Upper lobe of left lung (tissue), 6 donors: Measurements from ENCODE around the gene DIO3. TPM values are rescaled to one million over a fixed set of nuclear protein-coding genes. Genes with fewer than 3 reads are reported as not detected.

Experiments
- ATAC-seq, 2 donors: fragments of 200-7000 bp; cut with Tn5 transposase; one replicate each; pipeline ENCODE4 v1.9.1; 2022; ENCODE audit warnings: mild to moderate bottlenecking in 2 of 2, moderate library complexity in 2 of 2; ENCODE audit not compliant: low FRiP score in 2 of 2
- DNase-seq, 2 donors: peaks; one replicate each; pipeline ENCODE4 v3.0.0-alpha.2; 2019 to 2020
- H3K27ac ChIP-seq, 4 donors: fragments of 200-600 bp; sonication (generic); one replicate each; pipeline ENCODE4 v1.5.1; 2016 to 2019
- H3K27me3 ChIP-seq, 4 donors: fragments of 200-600 bp; sonication (generic); one replicate each; pipeline ENCODE4 v1.5.1; 2017 to 2019
- H3K36me3 ChIP-seq, 4 donors: fragments of 200-600 bp; sonication (generic); one replicate each; pipeline ENCODE4 v1.5.1; 2016 to 2019
- H3K4me1 ChIP-seq, 4 donors: fragments of 200-600 bp; sonication (generic); one replicate each; pipeline ENCODE4 v1.5.1; 2018 to 2019
- H3K4me3 ChIP-seq, 4 donors: fragments of 200-600 bp; sonication (generic); one replicate each; pipeline ENCODE4 v1.5.1; 2017 to 2019; ENCODE audit warnings: mild to moderate bottlenecking in 2 of 4, moderate library complexity in 1 of 4
- H3K9me3 ChIP-seq, 4 donors: fragments of 200-600 bp; sonication (generic); one replicate each; pipeline ENCODE4 v1.5.1; 2018 to 2019
- CTCF ChIP-seq, 6 experiments: fragments of 450-650 bp in 4 of 6; fragments of 200-600 bp in 2 of 6; sonication (generic) in 2 of 6; IDR thresholded peaks; one replicate each; pipeline ENCODE4 v1.5.1; 2016 to 2019; ENCODE audit warnings: antibody characterized with exemption in 6 of 6
- EP300 ChIP-seq, 4 donors: sonication (generic); formaldehyde crosslinking; IDR thresholded peaks; one replicate each; pipeline ENCODE4 v1.5.1; 2017; ENCODE audit warnings: antibody characterized with exemption in 4 of 4, control low read depth in 2 of 4
- POLR2A ChIP-seq, 4 donors: fragments of 450-650 bp; IDR thresholded peaks; one replicate each; pipeline ENCODE4 v1.5.1; 2016 to 2017; ENCODE audit warnings: antibody characterized with exemption in 4 of 4, mild to moderate bottlenecking in 2 of 4
- POLR2AphosphoS5 ChIP-seq, 2 donors: sonication (generic); formaldehyde crosslinking; IDR thresholded peaks; one replicate each; pipeline ENCODE4 v1.5.1; 2017; ENCODE audit warnings: antibody characterized with exemption in 2 of 2
- WGBS, 2 donors: methylation state at CpG; one replicate each; pipeline ENCODE4 v1.1.5; 2017 to 2018; 5-methylcytosine and 5-hydroxymethylcytosine counted together
- total RNA-seq, 6 donors: library from RNA; depleted of rRNA in 4 of 6; stranded (reverse); fragments of >200 nt in 4 of 6; gene quantifications; one replicate each; pipeline versions ENCODE4 v1.1.0 to v1.2.1, GENCODE V29; 2016 to 2021
- donor health status: DM: no; HTN: no; CAD: no; lungs with moderate emphysema.
- donor health status: DM: no; HTN: yes; CAD: no; lungs with severe emphysema.

DIO3 gene
- total RNA-seq, 6 donors from 2014 or later: 0.30 to 3.6 (median 1.9) TPM

- no peak for TF ChIP-seq CTCF (IDR thresholded peaks at IDR 0.05)
- no peak for TF ChIP-seq POLR2AphosphoS5 (IDR thresholded peaks at IDR 0.05)
- TF ChIP-seq POLR2A (IDR thresholded peaks at IDR 0.05): no peak
- TF ChIP-seq EP300 (IDR thresholded peaks at IDR 0.05): no peak
- no peak overlapping the region for H3K4me3 ChIP-seq
- no peak overlapping the region for H3K27ac ChIP-seq
- H3K36me3 ChIP-seq: no peaks in the 10 kb centered on the region
- no peaks in the 10 kb centered on the region for H3K4me1 ChIP-seq
- no peak for ATAC-seq
- 88 to 95% methylated on average over 14 to 24 of the region's 24 CpGs for WGBS, 2 donors
- DNase-seq: peak in 1 of 2 donors; percentile 70
- H3K27me3 ChIP-seq: peaks cover 0 to 4% (median 0%) of the 10 kb centered on the region in 4 donors
- no peaks in the 10 kb centered on the region for H3K9me3 ChIP-seq
Observed at GRCh38 chr14:101551729-101552595, 9.3 kb upstream of the DIO3 start.

DNA sequence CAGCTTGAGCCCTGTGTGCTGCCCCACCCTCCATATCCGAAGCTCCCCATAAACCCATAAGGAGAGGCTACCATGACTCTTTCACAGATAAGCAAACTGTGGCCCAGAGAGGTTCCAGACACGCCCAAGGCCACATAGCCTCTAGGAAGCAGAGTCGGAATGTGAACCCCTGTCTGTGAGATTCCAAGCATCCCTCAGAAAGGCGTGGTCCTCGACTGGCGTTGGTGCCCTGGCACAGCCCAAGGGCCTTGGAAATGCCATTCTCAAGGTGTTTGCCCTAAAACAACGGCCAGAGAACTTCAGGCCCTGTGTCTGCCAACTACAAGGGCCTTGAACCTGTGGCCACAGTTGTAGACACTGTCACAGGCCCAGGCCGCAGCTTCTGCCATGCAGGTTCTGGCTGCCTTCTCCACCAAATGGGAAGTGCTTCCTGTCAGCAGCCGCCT lies 8.5 kb upstream of the DIO3 start:
- WGBS, 2 donors: 63 to 71% methylated on average over 1 to 9 of the region's 9 CpGs

DNA sequence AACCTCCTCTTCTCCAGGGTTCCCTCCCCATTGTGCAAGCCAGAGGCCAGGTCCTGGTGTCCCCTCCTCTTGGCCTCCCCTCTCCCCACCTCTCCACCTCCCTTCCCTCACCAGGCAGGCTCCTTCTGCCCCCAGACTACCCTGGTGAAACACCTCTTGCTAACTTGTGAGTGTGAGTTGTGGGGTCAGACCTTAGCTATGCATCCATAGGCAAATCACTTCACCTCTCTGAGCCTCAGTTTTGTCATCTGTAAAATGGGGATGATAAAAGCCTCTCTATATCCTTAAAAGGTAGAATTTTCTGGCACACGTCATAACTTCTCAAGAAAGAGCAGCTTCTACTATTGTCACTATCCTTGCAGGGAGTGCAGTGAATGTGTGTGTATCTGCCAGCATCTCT lies 7.9 kb upstream of the DIO3 start:
- 75 to 100% methylated on average over 1 of the region's 1 CpG for WGBS, 2 donors
- H3K36me3 ChIP-seq: no peaks in the 10 kb centered on the region
- TF ChIP-seq POLR2A (IDR thresholded peaks at IDR 0.05) (no peak), CTCF (IDR thresholded peaks at IDR 0.05) (no peak), EP300 (IDR thresholded peaks at IDR 0.05) (no peak), POLR2AphosphoS5 (IDR thresholded peaks at IDR 0.05) (no peak)
- ATAC-seq: no peak
- H3K9me3 ChIP-seq: no peaks in the 10 kb centered on the region
- peaks cover 0 to 6% (median 5%) of the 10 kb centered on the region in 4 donors for H3K4me1 ChIP-seq
- no peak overlapping the region for H3K4me3 ChIP-seq
- no peak overlapping the region for H3K27ac ChIP-seq
- H3K27me3 ChIP-seq: no peaks in the 10 kb centered on the region
- DNase-seq: no peak

More for the DNA sequence above, 8.5 kb upstream of the DIO3 start:
- Histone ChIP-seq H3K27me3 (no peaks in the 10 kb centered on the region), H3K4me3 (no peak overlapping the region), H3K4me1 (peaks cover 0 to 4% (median under 1%) of the 10 kb centered on the region in 4 donors), H3K27ac (no peak overlapping the region), H3K36me3 (no peaks in the 10 kb centered on the region), H3K9me3 (no peaks in the 10 kb centered on the region)
- DNase-seq: no peak
- TF ChIP-seq POLR2AphosphoS5 (IDR thresholded peaks at IDR 0.05) (no peak), CTCF (IDR thresholded peaks at IDR 0.05) (no peak), POLR2A (IDR thresholded peaks at IDR 0.05) (no peak), EP300 (IDR thresholded peaks at IDR 0.05) (no peak)
- no peak for ATAC-seq

DNA sequence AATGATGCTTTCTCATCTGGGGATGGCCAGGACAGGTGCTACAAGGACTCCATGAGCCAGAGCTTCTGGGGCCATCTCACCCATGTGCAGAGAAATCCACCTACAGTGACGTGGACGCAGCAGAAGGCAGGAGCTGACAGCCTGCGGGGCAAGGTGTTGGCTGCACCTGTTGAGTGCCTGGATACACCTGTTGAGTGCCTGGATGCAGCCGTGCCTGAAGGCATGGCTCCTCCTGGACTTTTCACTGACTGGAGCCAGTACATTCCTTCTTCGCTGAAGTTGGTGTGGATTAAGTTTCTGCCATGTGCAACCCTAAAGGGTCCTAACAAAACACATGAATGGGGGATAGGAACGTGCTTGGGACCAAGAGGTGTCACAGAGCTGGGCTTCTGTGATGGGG lies 7.4 kb upstream of the DIO3 start:
- Histone ChIP-seq H3K4me3 (no peak overlapping the region), H3K9me3 (no peaks in the 10 kb centered on the region), H3K27ac (no peak overlapping the region), H3K36me3 (no peaks in the 10 kb centered on the region), H3K27me3 (no peaks in the 10 kb centered on the region), H3K4me1 (peaks cover 0 to 8% (median 7%) of the 10 kb centered on the region in 4 donors)
- 82 to 90% methylated on average over 3 to 6 of the region's 6 CpGs for WGBS, 2 donors
- TF ChIP-seq EP300 (IDR thresholded peaks at IDR 0.05) (no peak), POLR2AphosphoS5 (IDR thresholded peaks at IDR 0.05) (no peak), CTCF (IDR thresholded peaks at IDR 0.05) (no peak), POLR2A (IDR thresholded peaks at IDR 0.05) (no peak)
- ATAC-seq (no peak), DNase-seq (no peak)
